Tibial artery (tissue), 4 donors: ENCODE measurements around the gene BABAM2.

ENCODE experiments used
- DNase-seq, 2 donors: peaks; one replicate each; pipeline ENCODE4 v3.0.0-alpha.2; 2019
- H3K27ac ChIP-seq, 2 donors: fragments of 200-600 bp; sonication (generic) in 1 of 2; 1 replicate in 1 of 2; 2 replicates in 1 of 2; pipeline ENCODE4 v1.5.1; 2018 to 2019; ENCODE audit warnings: mild to moderate bottlenecking in 1 of 2
- H3K27me3 ChIP-seq, 2 donors: fragments of 200-600 bp; sonication (generic) in 1 of 2; one replicate each; pipeline versions ENCODE4 v1.5.1 to v1.6.0; 2016 to 2019
- H3K36me3 ChIP-seq, 3 donors: fragments of 200-600 bp; sonication (generic) in 2 of 3; one replicate each; pipeline ENCODE4 v1.5.1; 2016 to 2019; ENCODE audit warnings: mild to moderate bottlenecking in 2 of 3
- H3K4me1 ChIP-seq, 4 donors: fragments of 200-600 bp; sonication (generic) in 2 of 4; 1 replicate in 3 of 4; 2 replicates in 1 of 4; pipeline ENCODE4 v1.5.1; 2016 to 2019
- H3K4me3 ChIP-seq, 2 donors: fragments of 200-600 bp; sonication (generic) in 1 of 2; 1 replicate in 1 of 2; 2 replicates in 1 of 2; pipeline ENCODE4 v1.5.1; 2018 to 2019; ENCODE audit warnings: mild to moderate bottlenecking in 2 of 2
- H3K9me3 ChIP-seq, 3 donors: fragments of 200-600 bp; sonication (generic) in 1 of 3; one replicate each; pipeline ENCODE4 v1.5.1; 2016 to 2019
- intact Hi-C: fragments of 100-400 bp; cut with DNase I; formaldehyde crosslinking; loops from one replicate; pipeline ENCODE4 v1.15.0; 2023; ENCODE audit warnings: low total_unique reads
- TF ChIP-seq, protein P1 (sequence below), 2 experiments: fragments of 200-600 bp in 1 of 2; fragments of 450-650 bp in 1 of 2; IDR thresholded peaks; one replicate each; pipeline ENCODE4 v1.5.1; 2017 to 2019; ENCODE audit warnings: antibody characterized with exemption in 2 of 2, mild to moderate bottlenecking in 1 of 2, moderate library complexity in 1 of 2

The BABAM2 gene

DNA sequence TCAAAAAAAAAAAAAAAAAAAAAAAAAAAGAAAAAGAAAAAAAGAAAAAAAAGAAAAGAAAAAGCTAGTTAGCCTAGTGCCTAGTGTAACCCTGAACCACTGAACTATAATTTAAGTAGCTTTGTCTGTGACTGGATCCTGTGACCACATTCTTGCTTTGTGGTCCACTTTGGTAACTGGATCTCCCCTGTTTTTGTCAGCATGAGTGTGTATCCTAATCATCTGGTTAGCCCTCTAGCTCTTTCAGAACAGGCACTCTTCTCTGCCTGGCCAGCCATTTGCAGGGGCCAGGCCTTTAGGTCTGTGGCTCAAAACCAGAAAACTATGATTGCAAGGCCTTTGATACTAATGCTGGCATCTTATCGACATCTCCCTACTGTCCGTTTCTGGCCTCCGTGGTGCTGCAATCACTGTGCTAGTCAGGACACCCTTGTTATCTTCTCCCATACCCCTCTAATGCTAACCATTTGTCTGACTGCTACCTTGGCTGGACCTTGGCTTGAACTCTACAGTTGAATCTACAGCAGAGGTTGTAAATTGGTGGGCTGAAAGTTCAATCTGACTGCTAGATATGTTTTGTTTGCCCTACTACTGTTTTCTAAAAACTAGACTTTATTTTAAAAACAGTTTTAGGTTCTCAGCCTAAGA lies 40.8 kb upstream of the BABAM2 start:
- Histone ChIP-seq H3K4me3 (no peak overlapping the region), H3K4me1 (peaks cover 0 to 6% (median 2%) of the 10 kb centered on the region in 4 donors)
- intact Hi-C loops: no loop called here

DNA sequence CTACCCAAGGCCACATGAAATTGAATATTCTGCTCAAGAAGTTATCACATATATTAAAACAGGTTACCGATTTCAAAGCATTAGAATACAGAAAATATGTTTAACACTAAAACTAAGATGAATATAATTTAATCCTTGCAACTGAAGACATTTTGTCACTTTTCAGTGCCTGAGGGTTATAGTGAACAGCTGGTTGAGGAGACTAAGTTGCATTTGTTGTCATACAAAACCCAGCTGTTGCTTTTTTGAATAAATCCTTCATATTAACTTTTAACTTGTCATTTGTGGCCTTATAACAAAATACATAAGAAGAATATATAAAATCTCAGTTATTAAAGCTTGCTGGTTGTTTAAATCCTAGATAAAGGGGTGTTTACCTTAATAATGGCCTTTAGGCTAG lies 37.8 kb upstream of the BABAM2 start:
- no peak for DNase-seq

More for the DNA sequence above, 40.8 kb upstream of the BABAM2 start:
- Histone ChIP-seq H3K9me3 (no peaks in the 10 kb centered on the region), H3K27me3 (no peaks in the 10 kb centered on the region), H3K36me3 (no peaks in the 10 kb centered on the region), H3K27ac (no peak overlapping the region)
- TF ChIP-seq, protein P1, sequence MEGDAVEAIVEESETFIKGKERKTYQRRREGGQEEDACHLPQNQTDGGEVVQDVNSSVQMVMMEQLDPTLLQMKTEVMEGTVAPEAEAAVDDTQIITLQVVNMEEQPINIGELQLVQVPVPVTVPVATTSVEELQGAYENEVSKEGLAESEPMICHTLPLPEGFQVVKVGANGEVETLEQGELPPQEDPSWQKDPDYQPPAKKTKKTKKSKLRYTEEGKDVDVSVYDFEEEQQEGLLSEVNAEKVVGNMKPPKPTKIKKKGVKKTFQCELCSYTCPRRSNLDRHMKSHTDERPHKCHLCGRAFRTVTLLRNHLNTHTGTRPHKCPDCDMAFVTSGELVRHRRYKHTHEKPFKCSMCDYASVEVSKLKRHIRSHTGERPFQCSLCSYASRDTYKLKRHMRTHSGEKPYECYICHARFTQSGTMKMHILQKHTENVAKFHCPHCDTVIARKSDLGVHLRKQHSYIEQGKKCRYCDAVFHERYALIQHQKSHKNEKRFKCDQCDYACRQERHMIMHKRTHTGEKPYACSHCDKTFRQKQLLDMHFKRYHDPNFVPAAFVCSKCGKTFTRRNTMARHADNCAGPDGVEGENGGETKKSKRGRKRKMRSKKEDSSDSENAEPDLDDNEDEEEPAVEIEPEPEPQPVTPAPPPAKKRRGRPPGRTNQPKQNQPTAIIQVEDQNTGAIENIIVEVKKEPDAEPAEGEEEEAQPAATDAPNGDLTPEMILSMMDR (IDR thresholded peaks at IDR 0.05): no peak
- DNase-seq: no peak

DNA sequence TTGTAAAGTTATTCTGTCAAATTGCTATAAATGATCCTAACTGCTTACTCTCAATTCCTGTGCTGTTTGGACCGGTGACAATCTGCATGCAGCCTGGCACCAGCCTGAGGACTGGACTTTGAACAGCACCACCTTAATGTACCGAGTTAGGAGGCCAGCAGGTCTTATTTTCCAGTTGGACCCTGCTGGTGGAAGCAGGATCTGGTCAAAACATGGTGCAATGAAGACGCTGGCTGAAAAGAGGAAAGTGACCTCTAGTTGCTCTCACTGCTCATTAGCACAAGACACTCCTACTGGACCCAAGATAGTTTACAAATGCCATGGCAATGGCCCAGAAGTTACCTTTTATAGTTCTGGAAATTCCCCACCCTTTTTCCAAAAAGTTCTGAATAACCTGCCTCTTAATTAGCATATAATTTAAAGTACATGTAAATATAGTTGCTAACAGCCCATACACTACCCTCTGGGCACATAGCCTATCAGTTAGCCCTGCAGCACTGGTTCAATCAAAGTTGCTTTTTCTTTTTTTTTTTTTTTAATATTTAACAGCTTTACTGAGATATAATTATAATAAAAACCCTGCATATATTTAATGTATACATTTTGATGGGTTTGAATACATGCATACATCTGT lies 36.2 kb upstream of the BABAM2 start:
- no peaks in the 10 kb centered on the region for H3K36me3 ChIP-seq
- H3K9me3 ChIP-seq: no peaks in the 10 kb centered on the region
- intact Hi-C loops: no loop called here
- H3K4me3 ChIP-seq: no peak overlapping the region
- H3K4me1 ChIP-seq: peaks cover 0 to 12% (median 0%) of the 10 kb centered on the region in 4 donors
- H3K27ac ChIP-seq: no peak overlapping the region
- DNase-seq: no peak
- TF ChIP-seq, protein P1 (IDR thresholded peaks at IDR 0.05): no peak
- H3K27me3 ChIP-seq: no peaks in the 10 kb centered on the region

More for the DNA sequence above, 37.8 kb upstream of the BABAM2 start:
- intact Hi-C loops: no loop called here
- no peaks in the 10 kb centered on the region for H3K9me3 ChIP-seq
- H3K36me3 ChIP-seq: no peaks in the 10 kb centered on the region
- no peak overlapping the region for H3K4me3 ChIP-seq
- peaks cover 0 to 12% (median 0%) of the 10 kb centered on the region in 4 donors for H3K4me1 ChIP-seq
- no peak overlapping the region for H3K27ac ChIP-seq
- no peaks in the 10 kb centered on the region for H3K27me3 ChIP-seq
- TF ChIP-seq, protein P1 (IDR thresholded peaks at IDR 0.05): no peak

DNA sequence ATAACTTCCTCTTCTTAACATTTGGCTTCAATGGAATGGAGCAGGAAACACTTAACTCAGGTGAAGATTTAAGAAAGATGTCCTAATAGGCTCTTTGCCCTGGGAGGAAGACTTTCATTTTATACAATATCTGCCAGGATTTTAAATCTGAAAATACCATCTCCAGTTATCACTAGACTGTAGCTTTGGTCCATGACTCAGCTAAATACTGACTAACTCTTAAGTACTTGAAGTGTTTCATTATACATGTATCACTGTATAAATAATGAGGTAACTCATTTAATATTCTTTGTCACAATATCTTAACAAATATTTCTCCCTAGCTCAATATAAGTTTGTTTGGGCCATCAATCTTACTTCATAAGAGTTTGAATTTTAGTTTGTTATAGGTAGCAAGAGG lies 35.1 kb upstream of the BABAM2 start:
- Histone ChIP-seq H3K27ac (no peak overlapping the region), H3K36me3 (no peaks in the 10 kb centered on the region), H3K4me1 (peaks cover 0 to 12% (median 0%) of the 10 kb centered on the region in 4 donors), H3K27me3 (no peaks in the 10 kb centered on the region), H3K9me3 (no peaks in the 10 kb centered on the region), H3K4me3 (no peak overlapping the region)
- TF ChIP-seq, protein P1 (IDR thresholded peaks at IDR 0.05): no peak
- DNase-seq: no peak
- intact Hi-C loops: no loop called here

DNA sequence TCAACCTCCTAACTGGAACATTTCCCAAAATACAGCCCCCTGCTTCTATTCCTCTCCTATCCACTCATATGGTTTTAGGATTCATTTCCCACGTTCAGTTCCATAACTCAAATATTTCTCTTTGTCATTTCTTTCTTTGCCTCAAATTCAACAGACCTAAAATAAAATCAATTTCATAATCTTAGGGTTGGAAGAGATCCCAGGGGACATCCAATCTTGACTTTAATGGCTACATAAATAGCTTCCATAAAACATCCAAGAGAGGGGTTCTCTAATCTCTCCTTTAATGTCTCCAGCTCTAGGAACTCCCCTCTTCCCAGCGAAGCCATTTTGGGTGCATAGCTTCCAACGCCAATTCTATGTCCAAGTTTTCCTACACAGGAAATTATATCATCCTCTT lies 34.1 kb upstream of the BABAM2 start:
- DNase-seq: no peak
- Histone ChIP-seq H3K4me3 (no peak overlapping the region), H3K36me3 (no peaks in the 10 kb centered on the region), H3K4me1 (peaks cover 0 to 12% (median 0%) of the 10 kb centered on the region in 4 donors), H3K27me3 (no peaks in the 10 kb centered on the region), H3K27ac (no peak overlapping the region), H3K9me3 (no peaks in the 10 kb centered on the region)
- intact Hi-C loops: no loop called here
- TF ChIP-seq, protein P1 (IDR thresholded peaks at IDR 0.05): no peak
